Nephron progenitor cell (in vitro differentiated cells): Measurements from ENCODE around the gene KDM3B.
"Not testable (repeated sequence)": the region's sequence is repeated elsewhere in the genome, so short reads cannot be mapped to it uniquely, and the experiment has no call there.

Source experiments
- DNase-seq: peaks from one replicate; pipeline ENCODE4 v3.0.0; 2021
- H3K27ac Mint-ChIP-seq: 2 replicates; pipeline ENCODE4 v1.8.0; 2021; ENCODE audit warnings: mild to moderate bottlenecking, moderate library complexity, mixed read lengths
- H3K27me3 Mint-ChIP-seq: 2 replicates; pipeline ENCODE4 v1.8.0; 2021; ENCODE audit warnings: mild to moderate bottlenecking, low read depth, mixed read lengths; ENCODE audit not compliant: poor library complexity
- H3K36me3 Mint-ChIP-seq: 2 replicates; pipeline ENCODE4 v1.8.0; 2021; ENCODE audit warnings: low read depth, mixed read lengths
- H3K4me1 Mint-ChIP-seq: 2 replicates; pipeline ENCODE4 v1.8.0; 2021; ENCODE audit warnings: mixed read lengths
- H3K4me3 Mint-ChIP-seq: 2 replicates; pipeline ENCODE4 v1.8.0; 2021; ENCODE audit warnings: mild to moderate bottlenecking, moderate library complexity, mixed read lengths
- H3K9me3 Mint-ChIP-seq: 2 replicates; pipeline ENCODE4 v1.8.0; 2021; ENCODE audit warnings: mild to moderate bottlenecking, moderate library complexity, mixed read lengths
- CTCF ChIP-seq: fragments of 200-600 bp; sonication (generic); IDR thresholded peaks from 2 replicates; pipeline ENCODE4 v1.5.0; 2021; ENCODE audit warnings: antibody characterized with exemption

Gene KDM3B

DNA sequence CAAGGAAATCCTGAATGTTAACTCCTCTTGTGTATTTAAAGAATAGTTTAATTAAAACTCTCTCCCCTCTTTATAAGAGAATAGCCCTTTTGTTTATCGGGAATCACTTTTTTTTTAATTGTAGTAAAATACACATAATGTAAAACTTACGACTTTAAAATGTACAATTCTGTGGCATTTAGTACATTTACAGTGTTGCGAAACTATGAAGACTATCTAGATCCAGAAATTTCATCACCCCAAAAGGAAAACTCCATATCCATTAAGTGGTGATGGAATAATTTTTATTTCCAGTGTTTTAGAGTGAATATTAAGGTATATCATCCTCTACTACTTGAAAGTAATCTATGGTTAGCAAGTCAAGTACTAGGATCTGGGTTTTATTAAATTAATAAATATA lies 36.8 kb downstream of the KDM3B start:
- no peaks in the 10 kb centered on the region for H3K4me1 Mint-ChIP-seq
- H3K27me3 Mint-ChIP-seq, result no peaks in the 10 kb centered on the region
- H3K27ac Mint-ChIP-seq, result no peak overlapping the region
- no peak for TF ChIP-seq CTCF
- DNase-seq, result no peak
- H3K9me3 Mint-ChIP-seq, result no peaks in the 10 kb centered on the region
- H3K36me3 Mint-ChIP-seq, result peaks cover 74% of the 10 kb centered on the region
- H3K4me3 Mint-ChIP-seq, result no peak overlapping the region

- not testable (repeated sequence) for H3K27me3 Mint-ChIP-seq, H3K9me3 Mint-ChIP-seq, H3K27ac Mint-ChIP-seq, H3K4me1 Mint-ChIP-seq, DNase-seq, H3K4me3 Mint-ChIP-seq
- H3K36me3 Mint-ChIP-seq, result peaks cover 80% of the 10 kb centered on the region
Observed at GRCh38 chr5:138389911-138390310, 37.4 kb downstream of the KDM3B start.

DNA sequence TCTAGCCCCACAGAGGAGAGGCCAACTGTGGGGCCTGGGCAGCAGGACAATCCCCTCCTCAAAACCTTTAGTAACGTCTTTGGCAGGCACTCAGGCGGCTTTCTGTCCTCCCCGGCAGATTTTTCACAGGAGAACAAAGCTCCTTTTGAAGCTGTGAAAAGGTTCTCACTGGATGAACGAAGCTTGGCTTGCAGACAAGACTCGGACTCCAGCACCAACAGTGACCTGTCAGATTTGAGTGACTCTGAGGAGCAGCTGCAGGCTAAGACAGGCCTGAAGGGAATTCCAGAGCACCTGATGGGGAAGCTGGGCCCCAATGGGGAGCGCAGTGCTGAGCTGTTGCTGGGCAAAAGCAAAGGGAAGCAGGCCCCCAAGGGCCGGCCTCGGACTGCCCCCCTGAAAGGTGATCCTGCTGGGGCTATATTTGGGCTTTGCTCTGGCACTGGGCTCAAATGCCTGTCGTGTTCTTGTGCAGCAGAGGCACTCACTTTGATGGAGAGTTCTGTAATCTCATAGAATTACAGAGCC lies 39.4 kb downstream of the KDM3B start:
- H3K36me3 Mint-ChIP-seq, result peaks cover 81% of the 10 kb centered on the region
- DNase-seq, result no peak
- no peak overlapping the region for H3K4me3 Mint-ChIP-seq
- H3K9me3 Mint-ChIP-seq, result no peaks in the 10 kb centered on the region
- H3K27ac Mint-ChIP-seq, result no peak overlapping the region
- no peak for TF ChIP-seq CTCF
- no peaks in the 10 kb centered on the region for H3K4me1 Mint-ChIP-seq
- no peaks in the 10 kb centered on the region for H3K27me3 Mint-ChIP-seq

- no peak for DNase-seq
- no peaks in the 10 kb centered on the region for H3K4me1 Mint-ChIP-seq
- no peaks in the 10 kb centered on the region for H3K9me3 Mint-ChIP-seq
- H3K27ac Mint-ChIP-seq, result no peak overlapping the region
- no peak overlapping the region for H3K4me3 Mint-ChIP-seq
- peaks cover 82% of the 10 kb centered on the region for H3K36me3 Mint-ChIP-seq
- TF ChIP-seq CTCF, result no peak
- H3K27me3 Mint-ChIP-seq, result no peaks in the 10 kb centered on the region
Observed at GRCh38 chr5:138402640-138403039, 50.2 kb downstream of the KDM3B start.

GRCh38 chr5:138408023-138408422 lies 55.5 kb downstream of the KDM3B start:
- no peak for TF ChIP-seq CTCF
- no peak overlapping the region for H3K4me3 Mint-ChIP-seq
- peaks cover 87% of the 10 kb centered on the region for H3K36me3 Mint-ChIP-seq
- no peak for DNase-seq
- no peaks in the 10 kb centered on the region for H3K4me1 Mint-ChIP-seq
- H3K9me3 Mint-ChIP-seq, result peaks cover 22% of the 10 kb centered on the region
- peaks cover 6% of the 10 kb centered on the region for H3K27me3 Mint-ChIP-seq
- H3K27ac Mint-ChIP-seq, result no peak overlapping the region

DNA sequence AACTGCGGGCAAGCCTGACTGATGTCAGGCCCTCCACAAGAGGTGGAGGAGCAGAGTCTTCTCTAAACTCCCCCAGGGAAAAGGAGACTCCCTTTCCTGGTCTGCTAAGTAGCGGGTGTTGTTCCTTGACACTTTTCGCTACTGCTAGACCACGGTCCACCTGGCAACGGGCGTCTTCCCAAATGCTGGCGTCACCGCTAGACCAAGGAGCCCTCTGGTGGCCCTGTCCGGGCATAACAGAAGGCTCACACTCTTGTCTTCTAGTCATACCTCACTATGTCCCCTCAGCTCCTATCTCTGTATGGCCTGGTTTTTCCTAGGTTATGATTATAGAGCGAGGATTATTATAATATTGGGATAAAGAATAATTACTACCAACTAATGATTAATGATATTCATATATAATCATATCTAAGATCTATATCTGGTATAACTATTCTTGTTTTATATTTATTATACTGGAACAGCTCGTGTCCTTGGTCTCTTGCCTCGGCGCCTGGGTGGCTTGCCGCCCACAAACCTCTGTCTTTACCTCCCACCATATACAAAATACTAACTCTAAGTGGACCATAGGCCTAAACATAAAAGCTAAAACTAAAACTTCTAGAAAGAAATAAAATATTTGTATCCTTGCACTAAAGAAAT lies 58.6 kb downstream of the KDM3B start:
- Mint-ChIP-seq H3K9me3 (peaks cover 22% of the 10 kb centered on the region), H3K36me3 (peaks cover 88% of the 10 kb centered on the region)
- peak; percentile 34 for TF ChIP-seq CTCF
- not testable (repeated sequence) for H3K4me1 Mint-ChIP-seq, H3K4me3 Mint-ChIP-seq, H3K27ac Mint-ChIP-seq, H3K27me3 Mint-ChIP-seq
- DNase-seq, result peak; percentile 20
